ENCODE results near the gene RAB7A. TPM values are rescaled to one million over a fixed set of nuclear protein-coding genes. Genes with fewer than 3 reads are reported as not detected.

RAB7A gene
- total and polyA plus RNA-seq, 2 donors (not counting 1 experiment from before 2014, with no cell fraction given): 54.2 to 415 TPM

DNA sequence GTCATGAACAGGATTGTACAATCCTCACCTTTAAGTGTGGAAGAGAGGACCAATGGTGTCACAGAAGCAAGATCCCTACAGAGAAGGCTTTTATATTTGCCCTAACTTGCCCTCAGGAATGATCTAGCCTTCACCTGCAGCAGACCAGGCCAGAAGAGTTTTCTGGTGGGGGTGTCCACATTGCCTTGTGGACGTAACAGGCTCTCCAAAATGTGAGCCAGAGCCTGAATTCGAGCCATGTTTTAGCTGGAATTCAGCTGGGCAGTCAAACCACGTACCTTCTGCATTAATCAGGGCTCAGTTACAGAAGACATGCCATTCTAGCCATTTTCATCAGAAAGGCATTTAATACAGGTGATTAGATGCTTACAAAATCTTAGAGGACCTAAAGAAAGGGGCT is 23.6 kb upstream of the RAB7A start:
- no peaks in the 10 kb centered on the region for H3K36me3 ChIP-seq (ENCODE audit: control insufficient read depth, insufficient read depth, low read length)
- H3K4me3 ChIP-seq (replicated peaks in 1 of 4; ENCODE audit: control extremely low read depth in 1 of 4, insufficient read depth in 1 of 4, low read depth in 3 of 4, low read length in 4 of 4): no peak overlapping the region
- TF ChIP-seq, protein P1, sequence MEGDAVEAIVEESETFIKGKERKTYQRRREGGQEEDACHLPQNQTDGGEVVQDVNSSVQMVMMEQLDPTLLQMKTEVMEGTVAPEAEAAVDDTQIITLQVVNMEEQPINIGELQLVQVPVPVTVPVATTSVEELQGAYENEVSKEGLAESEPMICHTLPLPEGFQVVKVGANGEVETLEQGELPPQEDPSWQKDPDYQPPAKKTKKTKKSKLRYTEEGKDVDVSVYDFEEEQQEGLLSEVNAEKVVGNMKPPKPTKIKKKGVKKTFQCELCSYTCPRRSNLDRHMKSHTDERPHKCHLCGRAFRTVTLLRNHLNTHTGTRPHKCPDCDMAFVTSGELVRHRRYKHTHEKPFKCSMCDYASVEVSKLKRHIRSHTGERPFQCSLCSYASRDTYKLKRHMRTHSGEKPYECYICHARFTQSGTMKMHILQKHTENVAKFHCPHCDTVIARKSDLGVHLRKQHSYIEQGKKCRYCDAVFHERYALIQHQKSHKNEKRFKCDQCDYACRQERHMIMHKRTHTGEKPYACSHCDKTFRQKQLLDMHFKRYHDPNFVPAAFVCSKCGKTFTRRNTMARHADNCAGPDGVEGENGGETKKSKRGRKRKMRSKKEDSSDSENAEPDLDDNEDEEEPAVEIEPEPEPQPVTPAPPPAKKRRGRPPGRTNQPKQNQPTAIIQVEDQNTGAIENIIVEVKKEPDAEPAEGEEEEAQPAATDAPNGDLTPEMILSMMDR (conservative IDR thresholded peaks at IDR 0.05 in 1 of 2, IDR thresholded peaks at IDR 0.05 in 1 of 2; ENCODE audit: low read depth in 1 of 2, low read length in 2 of 2): no peak
- no peak for TF ChIP-seq EZH2 (IDR thresholded peaks at IDR 0.05; ENCODE audit: low read length, missing control alignments)
- no peak overlapping the region for H3K9ac ChIP-seq (ENCODE audit: insufficient read depth, low read length)
- no peak overlapping the region for H3K4me2 ChIP-seq (ENCODE audit: extremely low read depth, insufficient read depth, low read length)
- DNase-seq (ENCODE audit: low read depth in 2 of 2): peak in 1 of 2 donors; percentile 19
- no peak overlapping the region for H2AFZ ChIP-seq (ENCODE audit: low read length)
- no peaks in the 10 kb centered on the region for H3K79me2 ChIP-seq (ENCODE audit: control insufficient read depth, insufficient read depth, low read length)
- no peak overlapping the region for H3K27ac ChIP-seq (ENCODE audit: insufficient read depth, low read length)
- H3K9me3 ChIP-seq (ENCODE audit: control insufficient read depth, insufficient read depth, low read depth, low read length): no peaks in the 10 kb centered on the region
- H3K4me1 ChIP-seq (ENCODE audit: control insufficient read depth, extremely low read depth, insufficient read depth, low read length): peaks cover 2% of the 10 kb centered on the region
- H3K27me3 ChIP-seq (ENCODE audit: control insufficient read depth, insufficient read depth, low read length): no peaks in the 10 kb centered on the region
- no peaks in the 10 kb centered on the region for H4K20me1 ChIP-seq (ENCODE audit: control insufficient read depth, extremely low read depth, insufficient read depth, low read length)

DNA sequence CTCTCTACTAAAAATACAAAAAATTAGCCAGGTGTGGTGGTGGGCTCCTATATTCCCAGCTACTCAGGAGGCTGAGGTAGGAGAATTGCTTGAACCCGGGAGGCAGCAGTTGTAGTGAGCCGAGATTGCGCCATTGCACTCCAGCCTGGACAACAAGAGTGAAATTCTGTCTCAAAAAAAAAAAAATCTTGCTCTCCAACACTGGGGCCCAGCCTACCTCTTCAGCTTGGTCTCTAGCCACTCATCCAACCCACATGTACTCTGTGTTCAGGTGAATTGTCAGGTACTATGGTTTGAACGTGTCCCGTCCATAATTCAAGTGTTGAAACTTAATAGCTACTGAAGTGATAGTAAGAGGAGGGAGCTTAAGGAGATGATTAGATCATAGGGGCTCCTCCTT is 22.4 kb upstream of the RAB7A start:
- H3K9me3 ChIP-seq (ENCODE audit: control insufficient read depth, insufficient read depth, low read depth, low read length): no peaks in the 10 kb centered on the region
- no peak for DNase-seq (ENCODE audit: low read depth in 2 of 2)
- H2AFZ ChIP-seq (ENCODE audit: low read length): no peak overlapping the region
- H3K79me2 ChIP-seq (ENCODE audit: control insufficient read depth, insufficient read depth, low read length): no peaks in the 10 kb centered on the region
- TF ChIP-seq, protein P1 (conservative IDR thresholded peaks at IDR 0.05 in 1 of 2, IDR thresholded peaks at IDR 0.05 in 1 of 2; ENCODE audit: low read depth in 1 of 2, low read length in 2 of 2): no peak
- no peak for TF ChIP-seq EZH2 (IDR thresholded peaks at IDR 0.05; ENCODE audit: low read length, missing control alignments)
- no peaks in the 10 kb centered on the region for H3K36me3 ChIP-seq (ENCODE audit: control insufficient read depth, insufficient read depth, low read length)
- H3K9ac ChIP-seq (ENCODE audit: insufficient read depth, low read length): no peak overlapping the region
- no peaks in the 10 kb centered on the region for H3K27me3 ChIP-seq (ENCODE audit: control insufficient read depth, insufficient read depth, low read length)
- no peaks in the 10 kb centered on the region for H4K20me1 ChIP-seq (ENCODE audit: control insufficient read depth, extremely low read depth, insufficient read depth, low read length)
- no peak overlapping the region for H3K27ac ChIP-seq (ENCODE audit: insufficient read depth, low read length)
- H3K4me2 ChIP-seq (ENCODE audit: extremely low read depth, insufficient read depth, low read length): no peak overlapping the region
- peaks cover 2% of the 10 kb centered on the region for H3K4me1 ChIP-seq (ENCODE audit: control insufficient read depth, extremely low read depth, insufficient read depth, low read length)
- H3K4me3 ChIP-seq (replicated peaks in 1 of 4; ENCODE audit: control extremely low read depth in 1 of 4, insufficient read depth in 1 of 4, low read depth in 3 of 4, low read length in 4 of 4): no peak overlapping the region

DNA sequence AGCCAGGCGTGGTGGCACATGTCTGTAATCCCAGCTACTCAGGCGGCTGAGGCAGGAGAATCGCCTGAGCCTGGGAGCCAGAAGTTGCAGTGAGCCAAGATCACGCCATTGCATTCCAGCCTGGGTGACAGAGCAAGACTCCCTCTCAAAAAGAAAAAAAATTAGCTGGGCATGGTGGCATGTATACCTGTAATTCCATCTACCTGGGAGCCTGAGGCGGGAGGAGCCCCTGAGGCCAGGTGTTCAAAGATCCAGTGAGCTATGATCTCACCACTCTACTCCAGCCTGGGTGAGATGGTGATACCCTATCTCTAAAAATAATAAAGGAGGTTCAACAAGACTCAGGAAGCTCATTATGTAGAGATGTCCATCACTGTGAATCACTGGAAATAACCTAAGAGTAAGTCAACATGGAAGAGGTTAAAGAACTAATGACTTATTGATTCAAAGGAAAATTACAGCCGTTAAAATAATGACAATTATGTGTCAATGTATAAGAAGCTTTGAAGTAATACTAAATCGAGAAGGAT is 19.8 kb upstream of the RAB7A start:
- no peaks in the 10 kb centered on the region for H3K4me1 ChIP-seq (ENCODE audit: control insufficient read depth, extremely low read depth, insufficient read depth, low read length)
- no peak for TF ChIP-seq EZH2 (IDR thresholded peaks at IDR 0.05; ENCODE audit: low read length, missing control alignments)
- TF ChIP-seq, protein P1 (conservative IDR thresholded peaks at IDR 0.05 in 1 of 2, IDR thresholded peaks at IDR 0.05 in 1 of 2; ENCODE audit: low read depth in 1 of 2, low read length in 2 of 2): no peak
- H2AFZ ChIP-seq (ENCODE audit: low read length): no peak overlapping the region
- peaks cover 4% of the 10 kb centered on the region for H3K27me3 ChIP-seq (ENCODE audit: control insufficient read depth, insufficient read depth, low read length)
- DNase-seq (ENCODE audit: low read depth in 2 of 2): no peak
- H4K20me1 ChIP-seq (ENCODE audit: control insufficient read depth, extremely low read depth, insufficient read depth, low read length): no peaks in the 10 kb centered on the region
- H3K36me3 ChIP-seq (ENCODE audit: control insufficient read depth, insufficient read depth, low read length): no peaks in the 10 kb centered on the region
- no peak overlapping the region for H3K9ac ChIP-seq (ENCODE audit: insufficient read depth, low read length)
- H3K79me2 ChIP-seq (ENCODE audit: control insufficient read depth, insufficient read depth, low read length): no peaks in the 10 kb centered on the region
- no peak overlapping the region for H3K4me3 ChIP-seq (replicated peaks in 1 of 4; ENCODE audit: control extremely low read depth in 1 of 4, insufficient read depth in 1 of 4, low read depth in 3 of 4, low read length in 4 of 4)
- no peak overlapping the region for H3K4me2 ChIP-seq (ENCODE audit: extremely low read depth, insufficient read depth, low read length)
- no peaks in the 10 kb centered on the region for H3K9me3 ChIP-seq (ENCODE audit: control insufficient read depth, insufficient read depth, low read depth, low read length)
- no peak overlapping the region for H3K27ac ChIP-seq (ENCODE audit: insufficient read depth, low read length)

Measured in fibroblast of lung (primary cell).